Duodenal mucosa (tissue), 2 donors: Measurements from ENCODE around the gene ANXA7.
A peak's percentile ranks its signal among the peaks of the same experiment; 100 is the strongest.

ENCODE experiments used
- H3K27ac ChIP-seq: one replicate; pipeline ENCODE4 v1.7.0; 2013; ENCODE audit warnings: low read depth, low read length
- H3K27me3 ChIP-seq, 2 donors: one replicate each; pipeline ENCODE4 v1.7.0; 2013; ENCODE audit warnings: low read length in 2 of 2, control low read depth in 1 of 2; ENCODE audit not compliant: insufficient read depth in 2 of 2, control insufficient read depth in 1 of 2
- H3K36me3 ChIP-seq, 2 donors: one replicate each; pipeline ENCODE4 v1.7.0; 2013; ENCODE audit warnings: low read length in 2 of 2, control low read depth in 1 of 2; ENCODE audit not compliant: insufficient read depth in 2 of 2, control insufficient read depth in 1 of 2
- H3K4me1 ChIP-seq, 2 donors: one replicate each; pipeline ENCODE4 v1.7.0; 2013; ENCODE audit warnings: low read length in 2 of 2, control low read depth in 1 of 2; ENCODE audit not compliant: insufficient read depth in 2 of 2, control insufficient read depth in 1 of 2
- H3K4me3 ChIP-seq, 2 donors: one replicate each; pipeline ENCODE4 v1.7.0; 2013; ENCODE audit warnings: low read length in 2 of 2, low read depth in 1 of 2
- H3K9ac ChIP-seq, 2 donors: one replicate each; pipeline ENCODE4 v1.7.0; 2013; ENCODE audit warnings: low read length in 2 of 2, low read depth in 1 of 2
- H3K9me3 ChIP-seq, 2 donors: one replicate each; pipeline ENCODE4 v1.7.0; 2013; ENCODE audit warnings: low read length in 2 of 2, control low read depth in 1 of 2; ENCODE audit not compliant: control insufficient read depth in 1 of 2

The ANXA7 gene

GRCh38 chr10:73386583-73386982 is 27.3 kb downstream of the ANXA7 start:
- H3K36me3 ChIP-seq, result peaks cover 36 to 71% of the 10 kb centered on the region in 2 donors
- no peaks in the 10 kb centered on the region for H3K27me3 ChIP-seq
- H3K27ac ChIP-seq, result no peak overlapping the region
- H3K9ac ChIP-seq, result no peak overlapping the region
- H3K4me1 ChIP-seq, result no peaks in the 10 kb centered on the region
- H3K9me3 ChIP-seq, result no peaks in the 10 kb centered on the region
- H3K4me3 ChIP-seq, result no peak overlapping the region

GRCh38 chr10:73379064-73379748 is 34.7 kb downstream of the ANXA7 start:
- Histone ChIP-seq H3K27ac (no peak overlapping the region), H3K4me3 (no peak overlapping the region), H3K4me1 (no peaks in the 10 kb centered on the region), H3K9ac (no peak overlapping the region), H3K36me3 (peaks cover 33 to 71% of the 10 kb centered on the region in 2 donors), H3K9me3 (no peaks in the 10 kb centered on the region), H3K27me3 (no peaks in the 10 kb centered on the region)

- Histone ChIP-seq H3K4me1 (no peaks in the 10 kb centered on the region), H3K4me3 (no peak overlapping the region), H3K36me3 (peaks cover 21 to 54% of the 10 kb centered on the region in 2 donors), H3K9ac (no peak overlapping the region), H3K27ac (no peak overlapping the region), H3K27me3 (no peaks in the 10 kb centered on the region), H3K9me3 (no peaks in the 10 kb centered on the region)
Observed at GRCh38 chr10:73376679-73377078, 37.2 kb downstream of the ANXA7 start.

GRCh38 chr10:73368238-73368637 is 45.6 kb downstream of the ANXA7 start:
- Histone ChIP-seq H3K27me3 (no peaks in the 10 kb centered on the region), H3K9me3 (no peaks in the 10 kb centered on the region), H3K36me3 (peaks cover 9 to 18% of the 10 kb centered on the region in 2 donors), H3K4me1 (no peaks in the 10 kb centered on the region), H3K27ac (no peak overlapping the region), H3K9ac (no peak overlapping the region), H3K4me3 (no peak overlapping the region)

GRCh38 chr10:73366381-73367298 is 47.2 kb downstream of the ANXA7 start:
- Histone ChIP-seq H3K9ac (no peak overlapping the region), H3K4me1 (no peaks in the 10 kb centered on the region), H3K4me3 (no peak overlapping the region), H3K27me3 (no peaks in the 10 kb centered on the region), H3K27ac (no peak overlapping the region), H3K9me3 (no peaks in the 10 kb centered on the region), H3K36me3 (peaks cover 9 to 22% of the 10 kb centered on the region in 2 donors)

GRCh38 chr10:73364964-73365363 is 48.9 kb downstream of the ANXA7 start:
- H3K4me1 ChIP-seq, result no peaks in the 10 kb centered on the region
- no peak overlapping the region for H3K9ac ChIP-seq
- H3K27me3 ChIP-seq, result no peaks in the 10 kb centered on the region
- H3K36me3 ChIP-seq, result peaks cover 9 to 22% of the 10 kb centered on the region in 2 donors
- no peak overlapping the region for H3K4me3 ChIP-seq
- H3K27ac ChIP-seq, result no peak overlapping the region
- no peaks in the 10 kb centered on the region for H3K9me3 ChIP-seq

- H3K9me3 ChIP-seq, result no peaks in the 10 kb centered on the region
- no peaks in the 10 kb centered on the region for H3K27me3 ChIP-seq
- no peak overlapping the region for H3K4me3 ChIP-seq
- H3K36me3 ChIP-seq, result peaks cover 0 to 8% of the 10 kb centered on the region in 2 donors
- H3K27ac ChIP-seq, result no peak overlapping the region
- no peak overlapping the region for H3K9ac ChIP-seq
- peaks cover 6 to 10% of the 10 kb centered on the region in 2 donors for H3K4me1 ChIP-seq
Observed at GRCh38 chr10:73359492-73359891, 54.4 kb downstream of the ANXA7 start.

GRCh38 chr10:73358331-73359279 is 55.3 kb downstream of the ANXA7 start, which contains the start of gene CFAP70:
CFAP70 (minus strand) TSS chr10:73358864; CDS start chr10:73354796, 4,068 bp downstream.
- no peak within 1 kb of the TSS for H3K27ac ChIP-seq
- peak within 1 kb of the TSS; percentile 67 to 73 for H3K9ac ChIP-seq
- H3K36me3 ChIP-seq, result peaks cover 0 to 4% of the 10 kb centered on the region in 2 donors

GRCh38 chr10:73357821-73358220 is 56.0 kb downstream of the ANXA7 start:
- H3K4me1 ChIP-seq, result peaks cover 6 to 10% of the 10 kb centered on the region in 2 donors
- no peak overlapping the region for H3K27ac ChIP-seq
- no peaks in the 10 kb centered on the region for H3K27me3 ChIP-seq
- H3K9me3 ChIP-seq, result no peaks in the 10 kb centered on the region
- H3K36me3 ChIP-seq, result no peaks in the 10 kb centered on the region
- H3K4me3 ChIP-seq, result peak overlapping the region; percentile 80 to 87
- H3K9ac ChIP-seq, result peak overlapping the region; percentile 67 to 73

More at GRCh38 chr10:73358331-73359279, 55.3 kb downstream of the ANXA7 start, which contains the start of gene CFAP70:
- H3K4me1 ChIP-seq, result peaks cover 6 to 10% of the 10 kb centered on the region in 2 donors
- peak within 1 kb of the TSS; percentile 80 to 87 for H3K4me3 ChIP-seq
- no peaks in the 10 kb centered on the region for H3K27me3 ChIP-seq
- H3K9me3 ChIP-seq, result no peaks in the 10 kb centered on the region
